D721Med (cell line): ENCODE results near the gene CCDC57.
"Not testable (repeated sequence)": the region's sequence is repeated elsewhere in the genome, so short reads cannot be mapped to it uniquely, and the experiment has no call there.

ENCODE experiments used
- DNase-seq: peaks from one replicate; pipeline ENCODE4 v3.0.0; 2011; ENCODE audit warnings: low spot score; ENCODE audit not compliant: insufficient read length
- FAIRE-seq: peaks from 2 replicates; lab custom pipeline; 2011; peaks lifted over from hg19 to GRCh38; lab: Jason Lieb, UNC
- TF ChIP-seq, protein P1 (sequence below): IDR thresholded peaks from 2 replicates; pipeline ENCODE4 v1.5.1; 2012; ENCODE audit warnings: mild to moderate bottlenecking, control low read depth; ENCODE audit not compliant: insufficient read depth; ENCODE audit errors: missing control alignments

CCDC57 gene

GRCh38 chr17:82179412-82179811 lies 33.2 kb downstream of the CCDC57 start:
- DNase-seq (no peak), FAIRE-seq (no peak)
- TF ChIP-seq, protein P1, sequence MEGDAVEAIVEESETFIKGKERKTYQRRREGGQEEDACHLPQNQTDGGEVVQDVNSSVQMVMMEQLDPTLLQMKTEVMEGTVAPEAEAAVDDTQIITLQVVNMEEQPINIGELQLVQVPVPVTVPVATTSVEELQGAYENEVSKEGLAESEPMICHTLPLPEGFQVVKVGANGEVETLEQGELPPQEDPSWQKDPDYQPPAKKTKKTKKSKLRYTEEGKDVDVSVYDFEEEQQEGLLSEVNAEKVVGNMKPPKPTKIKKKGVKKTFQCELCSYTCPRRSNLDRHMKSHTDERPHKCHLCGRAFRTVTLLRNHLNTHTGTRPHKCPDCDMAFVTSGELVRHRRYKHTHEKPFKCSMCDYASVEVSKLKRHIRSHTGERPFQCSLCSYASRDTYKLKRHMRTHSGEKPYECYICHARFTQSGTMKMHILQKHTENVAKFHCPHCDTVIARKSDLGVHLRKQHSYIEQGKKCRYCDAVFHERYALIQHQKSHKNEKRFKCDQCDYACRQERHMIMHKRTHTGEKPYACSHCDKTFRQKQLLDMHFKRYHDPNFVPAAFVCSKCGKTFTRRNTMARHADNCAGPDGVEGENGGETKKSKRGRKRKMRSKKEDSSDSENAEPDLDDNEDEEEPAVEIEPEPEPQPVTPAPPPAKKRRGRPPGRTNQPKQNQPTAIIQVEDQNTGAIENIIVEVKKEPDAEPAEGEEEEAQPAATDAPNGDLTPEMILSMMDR = no peak

DNA sequence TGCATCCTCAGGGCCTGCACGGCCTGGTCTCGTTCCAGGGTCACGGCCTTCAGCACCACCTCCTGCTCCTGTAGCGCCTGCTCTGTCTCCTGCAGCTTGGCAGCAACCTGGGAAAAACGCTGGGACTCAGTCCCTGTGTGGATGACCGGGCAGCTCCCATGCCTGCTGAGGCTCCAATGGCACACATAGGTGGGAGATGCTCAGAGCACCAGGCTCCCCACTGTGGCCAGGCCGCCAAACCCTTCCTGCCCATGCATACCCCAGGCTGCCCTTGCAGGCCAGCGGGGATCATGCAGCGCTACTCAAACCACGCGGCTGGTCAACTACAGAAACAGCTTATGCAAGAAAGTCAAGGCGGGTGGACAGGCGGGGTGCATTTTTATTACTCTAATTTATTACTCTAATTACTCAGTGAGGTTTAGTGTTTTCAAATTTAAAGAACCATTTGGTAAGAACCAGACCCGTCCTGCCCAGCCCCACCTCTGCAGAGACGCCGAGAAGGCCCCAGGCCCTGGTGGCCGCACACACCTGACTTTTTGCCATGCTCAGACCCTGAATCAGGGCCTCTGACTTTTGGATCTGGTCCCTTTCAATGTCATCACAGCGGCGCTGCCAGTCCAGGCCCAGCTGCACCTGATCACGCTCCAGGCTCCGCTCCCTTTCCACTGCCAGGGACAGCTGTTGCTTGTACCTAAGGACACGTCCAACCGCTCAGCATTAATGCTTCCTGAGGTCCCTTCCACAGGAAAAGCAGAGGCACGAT lies 34.0 kb downstream of the CCDC57 start:
- DNase-seq (no peak), FAIRE-seq (no peak)
- TF ChIP-seq, protein P1 = no peak

GRCh38 chr17:82177761-82178498 lies 34.7 kb downstream of the CCDC57 start:
- FAIRE-seq (no peak), DNase-seq (no peak)
- TF ChIP-seq, protein P1 = no peak

- TF ChIP-seq, protein P1 = no peak
- no peak for FAIRE-seq
- DNase-seq = no peak
These were observed 35.4 kb downstream of the CCDC57 start for GRCh38 chr17:82177276-82177675.

DNA sequence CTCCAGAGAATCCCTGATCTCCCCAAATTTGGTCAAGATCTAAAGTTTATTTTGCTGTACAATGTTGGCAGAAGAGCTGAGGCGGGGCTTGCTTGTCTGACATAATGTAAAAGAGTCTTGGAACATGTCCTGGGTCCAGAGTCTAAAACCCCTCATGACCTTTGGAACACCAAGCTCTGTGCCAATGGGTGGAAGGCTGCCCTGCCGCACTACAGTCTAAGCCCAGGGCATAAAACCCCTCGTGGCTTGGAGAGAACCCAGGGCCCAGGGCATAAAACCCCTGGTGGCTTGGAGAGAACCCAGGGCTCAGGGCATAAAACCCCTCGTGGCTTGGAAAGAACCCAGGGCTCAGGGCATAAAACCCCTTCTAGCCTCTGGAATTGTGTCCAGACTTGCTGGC lies 36.7 kb downstream of the CCDC57 start:
- TF ChIP-seq, protein P1 = no peak
- FAIRE-seq (no peak), DNase-seq (no peak)

DNA sequence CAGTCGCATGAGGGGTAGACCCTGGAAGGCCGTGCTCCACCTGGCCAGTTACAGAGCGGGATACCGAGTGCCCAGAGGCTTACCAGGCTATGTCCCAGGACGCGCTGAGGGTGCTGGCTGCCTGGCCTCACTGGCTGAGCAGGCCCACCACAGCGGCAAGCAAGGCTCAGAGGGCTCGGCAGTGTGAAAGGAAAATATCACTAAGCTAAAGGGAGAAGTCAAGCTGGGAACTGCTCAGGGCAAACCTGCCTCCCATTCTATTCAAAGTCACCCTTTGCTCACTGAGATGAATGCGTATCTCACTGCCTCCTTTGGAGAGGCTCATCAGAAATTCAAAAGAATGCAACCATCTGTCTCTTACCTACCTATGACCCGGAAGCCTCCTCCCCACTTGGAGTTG lies 37.4 kb downstream of the CCDC57 start:
- FAIRE-seq = no peak
- DNase-seq = no peak

GRCh38 chr17:82174042-82174857 lies 38.4 kb downstream of the CCDC57 start:
- not testable (repeated sequence) for DNase-seq, FAIRE-seq

More for the DNA sequence above, 37.4 kb downstream of the CCDC57 start:
- TF ChIP-seq, protein P1 = no peak
